Inflammatory macrophage (primary cell): ENCODE data around the gene AKAP12.

Experiments
- DNase-seq, 2 donors: peaks; one replicate each; pipeline ENCODE4 v3.0.0-alpha.2; 2020 to 2022

The AKAP12 gene

GRCh38 chr6:151385177-151385576 is 145.4 kb downstream of the AKAP12 start:
- no peak for DNase-seq

GRCh38 chr6:151387175-151387970 is 147.6 kb downstream of the AKAP12 start:
- no peak for DNase-seq

DNA sequence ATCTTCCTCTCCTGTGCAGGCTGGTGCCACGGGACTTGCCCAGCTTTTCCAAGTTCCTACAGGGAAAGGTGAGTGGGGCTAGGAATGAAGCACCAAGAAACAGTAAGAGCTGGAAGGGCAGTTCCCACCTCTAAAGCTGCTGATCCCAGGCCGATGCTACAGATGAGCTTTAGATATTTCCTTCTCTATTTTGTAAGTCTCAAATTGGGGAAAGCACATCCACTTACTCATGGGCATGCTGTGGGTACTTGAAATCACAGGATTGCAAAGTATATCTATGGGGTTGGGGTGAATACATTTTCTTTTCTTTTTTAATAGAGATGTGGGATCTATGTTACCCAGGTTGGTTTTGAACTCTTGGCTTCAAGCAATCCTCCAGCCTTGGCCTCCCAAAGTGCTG is 148.5 kb downstream of the AKAP12 start:
- peak; percentile 43 for DNase-seq

- peak in 1 of 2 donors; percentile 14 for DNase-seq
These were observed 149.3 kb downstream of the AKAP12 start for GRCh38 chr6:151388997-151389617.

GRCh38 chr6:151389618-151390275 is 150.0 kb downstream of the AKAP12 start:
- peak; percentile 58 to 72 for DNase-seq

DNA sequence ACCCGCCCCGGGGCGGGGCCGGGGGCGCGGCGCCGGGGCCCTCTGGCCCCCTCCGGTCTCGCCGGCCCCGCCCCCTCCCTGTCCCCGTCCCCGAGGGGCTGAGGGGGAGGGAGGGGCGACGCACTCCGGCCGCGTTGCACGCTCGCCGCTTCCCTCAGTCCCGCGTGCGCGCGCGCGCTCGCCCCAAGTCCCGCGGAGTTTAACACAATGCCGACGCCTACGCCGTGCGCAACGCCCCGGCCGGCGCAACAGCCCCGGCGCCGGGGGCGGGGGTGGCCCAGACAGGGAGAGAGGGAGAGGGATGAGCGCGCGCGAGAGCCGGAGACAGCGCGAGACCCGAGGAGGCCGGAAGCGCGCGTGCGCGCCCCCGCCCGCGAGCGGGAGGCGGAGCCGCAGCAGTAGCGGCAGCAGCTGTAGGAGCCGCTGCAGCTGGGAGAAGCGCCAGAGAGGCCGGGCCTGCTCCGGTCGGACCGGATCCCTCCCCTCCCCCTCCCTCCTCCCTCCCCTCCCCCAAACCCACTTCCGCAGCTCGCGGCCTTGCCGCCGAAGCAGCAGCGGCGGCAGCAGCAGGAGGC is 150.6 kb downstream of the AKAP12 start:
- peak; percentile 100 for DNase-seq

DNA sequence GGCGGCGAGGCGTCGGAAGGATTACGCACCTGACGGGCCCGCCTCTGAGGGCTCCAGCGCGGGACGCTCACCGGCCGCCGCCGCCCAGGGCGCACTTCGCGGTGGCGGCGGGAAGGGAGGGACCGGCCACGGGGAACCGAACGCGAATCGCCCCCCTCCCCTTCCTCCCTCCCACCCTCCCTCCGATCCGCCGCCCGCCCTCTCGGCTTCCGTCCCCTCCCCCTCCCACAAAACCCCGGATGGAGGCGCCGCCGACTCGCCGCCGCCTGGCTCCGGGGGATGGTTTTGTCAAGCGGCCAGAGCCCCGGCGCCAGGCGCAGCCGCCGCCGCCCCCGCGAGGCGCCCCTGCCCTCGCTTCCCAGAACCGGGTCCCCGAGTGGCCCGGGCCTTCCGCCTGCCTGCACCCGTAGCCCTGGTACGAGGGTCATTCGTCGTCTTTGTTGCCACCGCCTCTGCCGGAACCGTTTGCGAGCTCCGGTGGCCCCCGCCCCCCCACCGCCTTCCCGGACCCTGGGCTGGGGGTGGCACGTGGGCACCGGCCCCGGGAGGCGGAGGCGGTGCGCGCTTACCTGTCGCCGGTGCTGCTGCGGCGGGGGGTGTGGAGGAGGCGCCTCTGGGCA is 151.2 kb downstream of the AKAP12 start:
- peak; percentile 55 to 66 for DNase-seq

GRCh38 chr6:151391471-151392413 is 152.0 kb downstream of the AKAP12 start, which contains the start of gene ZBTB2:
TSS of gene ZBTB2 (minus strand) at chr6:151391559. CDS start at chr6:151373637, 17,922 bp downstream.
- DNase-seq: peak; percentile 44 to 63

GRCh38 chr6:151392427-151392826 is 152.7 kb downstream of the AKAP12 start:
- no peak for DNase-seq

- no peak for DNase-seq
These were observed 153.6 kb downstream of the AKAP12 start for GRCh38 chr6:151393410-151393809.

- no peak for DNase-seq
These were observed 159.9 kb downstream of the AKAP12 start for GRCh38 chr6:151399679-151400078.

DNA sequence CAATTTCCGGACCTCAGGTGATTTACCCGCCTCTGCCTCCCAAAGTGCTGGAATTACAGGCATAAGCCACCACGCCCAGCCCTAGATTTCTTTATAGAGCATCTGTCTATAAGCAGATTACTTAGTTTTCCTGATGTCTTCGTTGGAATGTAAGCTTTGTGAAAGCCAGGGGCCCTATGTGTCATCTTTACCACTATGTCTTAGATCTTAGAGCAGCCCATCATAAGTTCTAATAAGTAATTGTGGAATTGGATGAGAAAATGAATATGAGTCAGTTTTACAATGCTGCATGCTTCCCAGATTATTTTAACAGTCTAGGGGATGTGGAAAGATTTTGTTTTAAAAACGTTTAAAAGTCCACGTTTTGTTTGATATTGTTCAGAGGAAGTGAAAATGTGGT is 160.7 kb downstream of the AKAP12 start:
- DNase-seq: no peak

GRCh38 chr6:151402228-151402627 is 162.5 kb downstream of the AKAP12 start:
- no peak for DNase-seq

DNA sequence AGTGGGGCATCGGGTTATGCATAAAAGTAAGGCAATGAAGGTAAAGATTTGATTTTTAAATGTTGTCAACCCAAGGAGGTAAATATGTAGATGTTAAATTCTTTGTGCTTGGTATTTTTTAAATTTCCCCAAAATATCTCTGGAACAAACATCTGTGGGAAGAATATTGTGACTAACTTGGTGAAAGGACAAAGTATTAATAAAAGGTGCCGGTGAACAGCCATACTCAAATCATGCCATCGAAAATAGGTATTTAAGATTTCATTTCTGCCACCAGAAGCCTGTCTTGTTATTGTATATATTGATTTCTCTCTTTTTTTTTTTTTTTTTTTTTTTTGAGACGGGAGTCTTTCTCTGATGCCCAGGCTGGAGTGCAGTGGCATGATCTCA is 164.1 kb downstream of the AKAP12 start:
- no peak for DNase-seq
